Stimulated activated CD4-positive, alpha-beta T cell treated with anti-CD3 and anti-CD28 coated beads, Interleukin-2, amount 100 ng/mL, for 4 hours (primary cell): ENCODE results near the gene MBD5.

Source experiments
- DNase-seq: peaks from one replicate; pipeline ENCODE4 v3.0.0-alpha.2; 2020; ENCODE audit warnings: low read depth

Gene MBD5

GRCh38 chr2:148122788-148123187, 101.9 kb downstream of the MBD5 start:
- DNase-seq: no peak

- no peak for DNase-seq
Measured at GRCh38 chr2:148124271-148124670, 103.4 kb downstream of the MBD5 start.

DNA sequence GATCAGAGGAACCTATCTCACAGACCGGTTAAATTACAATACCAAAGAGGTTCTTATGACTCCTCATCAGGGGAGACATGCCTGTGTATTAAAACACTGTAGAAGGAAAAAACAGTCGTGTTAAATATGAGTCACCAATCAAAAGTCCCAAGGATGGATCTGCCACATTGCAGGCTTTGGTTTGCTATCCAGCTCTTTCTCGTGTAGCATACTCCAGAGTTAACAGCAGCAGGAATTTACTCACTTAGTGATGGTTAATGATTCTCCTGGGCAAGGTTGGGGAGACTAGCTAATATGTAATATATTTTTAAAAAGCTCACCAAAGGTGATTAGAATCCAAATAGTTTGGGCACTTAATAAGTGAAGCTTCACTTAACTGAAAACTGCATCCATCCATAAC, 109.7 kb downstream of the MBD5 start:
- DNase-seq: no peak

GRCh38 chr2:148132412-148132811, 111.5 kb downstream of the MBD5 start:
- DNase-seq: no peak

- DNase-seq: no peak
Measured at GRCh38 chr2:148135705-148136104, 114.8 kb downstream of the MBD5 start.

DNA sequence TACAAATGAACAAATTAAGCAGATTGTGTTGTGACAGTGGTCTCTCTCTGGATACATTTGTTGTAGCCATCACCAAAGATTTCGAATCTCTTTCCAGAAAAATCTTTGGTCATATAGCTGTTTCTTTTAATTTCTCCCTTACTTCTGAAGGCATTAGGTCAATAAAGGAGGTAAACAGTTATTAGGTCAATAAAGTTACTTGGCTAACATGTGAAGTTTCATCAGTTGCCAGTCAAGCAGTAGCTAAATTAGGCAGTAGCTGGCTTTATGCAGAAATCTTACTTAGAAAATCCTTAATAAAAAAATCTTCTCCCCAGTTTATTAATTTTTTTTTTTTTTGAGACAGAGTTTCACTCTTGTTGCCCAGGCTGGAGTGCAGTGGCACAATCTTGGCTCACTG, 115.5 kb downstream of the MBD5 start:
- no peak for DNase-seq

GRCh38 chr2:148161909-148162435, 141.1 kb downstream of the MBD5 start:
- no peak for DNase-seq

DNA sequence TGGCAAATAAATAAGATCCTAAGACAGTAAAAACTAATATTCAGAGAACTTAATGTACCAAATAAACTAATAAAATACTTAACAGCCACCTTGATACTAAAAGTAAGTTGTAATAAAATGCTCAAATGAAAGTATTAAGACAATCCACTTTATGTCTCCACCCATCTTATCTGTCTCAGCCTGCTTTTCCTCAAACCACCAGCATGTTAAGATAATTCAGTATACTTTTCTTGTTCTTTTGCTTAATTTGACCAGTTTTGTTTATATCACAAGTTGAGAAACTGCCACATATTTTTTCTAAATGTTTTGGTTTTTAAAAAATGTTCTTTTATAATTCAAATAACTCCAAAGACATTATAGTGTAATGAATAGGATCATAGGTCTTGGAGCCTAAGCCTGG, 142.0 kb downstream of the MBD5 start:
- DNase-seq: no peak

- DNase-seq: no peak
Measured at GRCh38 chr2:148165975-148166374, 145.1 kb downstream of the MBD5 start.

GRCh38 chr2:148167241-148167766, 146.4 kb downstream of the MBD5 start:
- DNase-seq: no peak

GRCh38 chr2:148167855-148168254, 147.0 kb downstream of the MBD5 start:
- no peak for DNase-seq

DNA sequence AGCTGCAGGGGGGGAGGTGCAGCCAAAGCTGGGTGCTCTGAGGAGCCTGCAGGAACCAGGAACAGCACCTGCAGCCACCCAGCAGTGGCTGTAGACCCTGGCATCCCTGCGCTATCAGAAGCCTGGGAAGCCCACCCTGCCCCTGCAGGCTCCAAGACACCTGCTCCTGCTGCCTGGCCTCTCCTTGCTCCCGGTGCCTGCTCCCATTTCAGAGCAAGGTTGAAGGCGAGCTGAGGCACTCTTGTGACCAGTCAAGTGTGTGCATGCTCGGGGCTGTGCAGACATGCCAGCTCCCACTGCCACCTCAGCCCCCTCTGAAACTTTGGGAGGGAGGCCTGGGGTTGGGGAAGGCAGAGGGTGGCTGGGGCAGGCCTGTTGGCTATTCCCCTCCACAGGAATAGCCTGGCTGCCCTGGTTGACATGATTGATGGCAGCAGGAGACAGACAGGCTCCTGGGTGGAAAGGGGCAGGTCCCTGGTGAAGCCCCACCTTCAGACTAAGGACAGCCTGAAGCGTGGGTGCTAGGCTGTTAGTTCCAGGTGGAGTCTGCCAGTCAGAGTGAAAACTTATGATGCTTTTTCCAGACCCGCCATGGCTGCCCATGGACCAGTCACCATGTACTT, 151.4 kb downstream of the MBD5 start:
- no peak for DNase-seq

- DNase-seq: no peak
Measured at GRCh38 chr2:148173168-148173567, 152.3 kb downstream of the MBD5 start.

DNA sequence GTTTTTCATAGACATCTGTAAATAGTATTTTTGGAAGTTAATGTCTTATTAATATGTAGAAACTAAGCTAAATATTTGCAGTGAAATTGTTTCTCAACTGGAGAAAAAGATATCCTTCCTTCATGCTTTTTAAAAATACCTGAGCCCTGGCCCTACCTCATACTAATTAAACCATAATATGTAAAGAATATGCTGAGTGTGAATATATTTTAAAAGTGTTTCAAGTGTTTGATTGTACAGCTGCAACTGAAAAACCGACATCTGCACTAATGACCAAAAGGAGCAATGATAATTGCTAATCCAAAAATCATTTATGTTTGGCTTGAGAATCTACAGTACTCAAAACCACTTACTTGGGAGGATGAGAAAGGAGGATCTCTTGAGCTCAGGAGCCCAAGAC, 156.7 kb downstream of the MBD5 start:
- DNase-seq: no peak

GRCh38 chr2:148179724-148180123, 158.8 kb downstream of the MBD5 start:
- no peak for DNase-seq

DNA sequence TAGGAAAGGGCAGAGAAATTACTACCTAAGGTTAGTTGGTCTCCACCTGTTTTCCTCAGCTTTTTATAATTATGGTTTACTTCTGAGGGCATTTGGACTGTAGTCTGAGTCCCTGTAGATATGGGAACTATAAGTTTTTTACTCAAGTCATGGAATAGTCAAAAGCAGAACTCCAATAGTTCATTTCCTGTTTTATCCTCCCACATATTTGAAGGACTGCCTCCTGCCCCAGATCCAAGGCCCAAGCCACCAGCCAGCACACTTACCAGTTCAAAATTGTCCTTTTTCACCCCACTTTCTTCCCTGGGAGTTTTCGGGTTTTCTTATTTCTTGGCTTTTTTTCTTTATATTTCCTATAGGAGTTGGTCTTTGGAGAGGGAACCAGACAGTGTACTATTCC, 164.1 kb downstream of the MBD5 start:
- no peak for DNase-seq

- DNase-seq: no peak
Measured at GRCh38 chr2:148194882-148195281, 174.0 kb downstream of the MBD5 start.

- DNase-seq: peak; percentile 2
Measured at GRCh38 chr2:148201075-148202004, 180.4 kb downstream of the MBD5 start.

- DNase-seq: no peak
Measured at GRCh38 chr2:148202237-148202636, 181.3 kb downstream of the MBD5 start.

DNA sequence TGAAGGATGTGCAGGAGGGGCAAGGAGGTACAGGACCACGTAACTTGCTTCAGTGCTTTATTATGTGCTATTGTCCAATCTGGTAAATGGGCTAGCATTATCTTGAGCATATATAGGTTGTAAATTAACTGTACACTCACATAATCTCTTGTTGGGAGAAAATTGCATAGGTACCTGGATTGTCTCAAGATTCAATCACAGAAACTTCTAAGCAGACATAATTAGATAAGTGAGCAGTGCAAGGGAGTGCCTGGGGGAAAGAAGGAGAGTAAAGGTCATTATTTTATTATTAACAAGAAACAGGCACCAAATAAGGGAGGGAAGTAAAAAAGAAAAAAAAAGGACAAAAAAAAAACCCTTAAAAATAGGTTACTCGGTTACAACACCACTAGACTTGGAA, 186.2 kb downstream of the MBD5 start:
- DNase-seq: no peak

DNA sequence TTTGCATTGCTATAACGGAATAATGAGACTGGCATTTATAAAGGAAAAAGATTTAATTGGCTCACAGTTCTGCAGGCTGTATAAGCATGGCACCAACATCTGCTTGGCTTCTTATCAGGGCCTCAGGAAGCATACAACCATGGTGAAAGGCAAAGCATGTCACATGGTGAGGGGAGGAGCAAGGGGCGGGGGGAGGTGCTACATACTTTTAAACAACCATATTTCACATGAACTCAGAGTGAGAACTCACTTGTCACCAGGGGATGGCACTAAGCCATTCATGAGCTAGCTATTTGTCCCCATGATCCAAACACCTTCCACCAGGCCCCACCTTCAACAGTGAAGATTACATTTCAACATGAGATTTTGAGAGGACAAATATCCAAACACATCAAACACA, 188.7 kb downstream of the MBD5 start:
- DNase-seq: no peak

DNA sequence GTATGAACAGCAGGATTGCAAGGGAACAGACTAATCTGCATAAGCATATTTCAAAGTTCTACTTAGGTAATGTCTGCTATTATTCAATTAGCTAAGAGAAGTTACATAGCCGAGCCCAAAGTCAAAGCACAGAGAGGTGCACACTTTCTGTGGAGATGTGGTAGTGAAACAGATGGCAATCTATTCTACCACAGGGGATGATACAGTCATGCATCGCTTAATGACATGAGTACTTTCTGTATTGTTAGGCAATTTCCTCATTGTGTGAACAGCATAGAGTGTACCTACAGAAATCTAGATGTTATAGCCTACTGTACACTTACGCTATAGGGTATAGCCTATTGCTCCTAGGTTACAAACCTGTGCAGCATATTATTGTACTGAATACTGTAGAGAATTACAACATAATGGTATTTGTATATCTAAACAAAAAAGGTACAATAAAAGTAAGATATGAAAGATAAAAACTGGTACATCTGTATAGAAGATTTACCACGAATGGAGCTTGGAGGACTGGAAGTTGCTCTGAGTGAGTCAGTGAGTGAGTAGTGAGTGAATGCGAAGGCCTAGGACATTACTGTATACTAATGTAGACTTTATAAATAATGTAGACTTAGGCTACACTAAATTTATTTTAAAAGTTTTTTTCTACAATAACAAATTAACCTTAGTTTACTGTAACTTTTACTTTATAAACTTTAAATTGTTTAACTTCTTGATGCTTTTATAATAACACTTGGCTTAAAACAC, 197.6 kb downstream of the MBD5 start:
- no peak for DNase-seq
